ENCODE results near the gene TLR2.

DNA sequence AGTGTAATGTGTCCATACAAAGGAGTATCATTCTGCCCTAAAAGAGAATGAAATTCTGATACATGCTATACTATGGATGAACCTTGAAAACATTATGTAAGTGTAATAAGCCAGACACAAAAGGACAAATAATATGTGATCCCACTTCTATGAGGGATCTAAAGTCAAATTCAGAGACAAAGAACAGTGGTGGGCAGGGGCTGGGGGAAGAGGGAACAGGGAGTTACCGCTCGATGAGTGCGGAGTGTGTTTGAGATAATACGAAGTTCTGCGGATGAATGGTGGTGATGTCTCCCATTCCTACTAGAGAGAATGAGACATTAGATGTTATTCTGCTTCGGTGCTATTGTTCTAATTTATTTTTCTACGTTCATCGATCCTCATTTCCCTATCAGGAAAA lies 46.1 kb upstream of the TLR2 start:
- TF ChIP-seq, protein P1, sequence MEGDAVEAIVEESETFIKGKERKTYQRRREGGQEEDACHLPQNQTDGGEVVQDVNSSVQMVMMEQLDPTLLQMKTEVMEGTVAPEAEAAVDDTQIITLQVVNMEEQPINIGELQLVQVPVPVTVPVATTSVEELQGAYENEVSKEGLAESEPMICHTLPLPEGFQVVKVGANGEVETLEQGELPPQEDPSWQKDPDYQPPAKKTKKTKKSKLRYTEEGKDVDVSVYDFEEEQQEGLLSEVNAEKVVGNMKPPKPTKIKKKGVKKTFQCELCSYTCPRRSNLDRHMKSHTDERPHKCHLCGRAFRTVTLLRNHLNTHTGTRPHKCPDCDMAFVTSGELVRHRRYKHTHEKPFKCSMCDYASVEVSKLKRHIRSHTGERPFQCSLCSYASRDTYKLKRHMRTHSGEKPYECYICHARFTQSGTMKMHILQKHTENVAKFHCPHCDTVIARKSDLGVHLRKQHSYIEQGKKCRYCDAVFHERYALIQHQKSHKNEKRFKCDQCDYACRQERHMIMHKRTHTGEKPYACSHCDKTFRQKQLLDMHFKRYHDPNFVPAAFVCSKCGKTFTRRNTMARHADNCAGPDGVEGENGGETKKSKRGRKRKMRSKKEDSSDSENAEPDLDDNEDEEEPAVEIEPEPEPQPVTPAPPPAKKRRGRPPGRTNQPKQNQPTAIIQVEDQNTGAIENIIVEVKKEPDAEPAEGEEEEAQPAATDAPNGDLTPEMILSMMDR (IDR thresholded peaks at IDR 0.05; ENCODE audit: low read depth, low read length, missing input control), result no peak
- TF ChIP-seq GABPA (IDR thresholded peaks at IDR 0.05 in 1 of 2, conservative IDR thresholded peaks at IDR 0.05 in 1 of 2) (no peak), YY1 (IDR thresholded peaks at IDR 0.05) (no peak)
- TF ChIP-seq, protein P2, sequence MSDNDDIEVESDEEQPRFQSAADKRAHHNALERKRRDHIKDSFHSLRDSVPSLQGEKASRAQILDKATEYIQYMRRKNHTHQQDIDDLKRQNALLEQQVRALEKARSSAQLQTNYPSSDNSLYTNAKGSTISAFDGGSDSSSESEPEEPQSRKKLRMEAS (IDR thresholded peaks at IDR 0.05), result no peak
